Spinal cord (tissue), 10 donors: ENCODE measurements around the gene SUSD6. TPM values are rescaled to one million over a fixed set of nuclear protein-coding genes. Genes with fewer than 3 reads are reported as not detected.
"Not testable (repeated sequence)": the region's sequence is repeated elsewhere in the genome, so short reads cannot be mapped to it uniquely, and the experiment has no call there.

Experiments
- DNase-seq, 6 donors: peaks; one replicate each; pipeline versions ENCODE4 v3.0.0 to v3.0.0-alpha.2; 2013 to 2015; ENCODE audit warnings: low spot score in 6 of 6, low read depth in 4 of 6
- H3K27ac ChIP-seq: one replicate; pipeline ENCODE4 v1.5.1; 2013; ENCODE audit warnings: low read depth, low read length, control low read depth
- H3K27me3 ChIP-seq: one replicate; pipeline ENCODE4 v1.6.1; 2013; ENCODE audit warnings: low read length; ENCODE audit not compliant: control insufficient read depth, insufficient read depth
- H3K36me3 ChIP-seq: one replicate; pipeline ENCODE4 v1.6.1; 2013; ENCODE audit warnings: low read length; ENCODE audit not compliant: control insufficient read depth, insufficient read depth
- H3K4me1 ChIP-seq: one replicate; pipeline ENCODE4 v1.6.1; 2013; ENCODE audit warnings: low read length; ENCODE audit not compliant: control insufficient read depth, insufficient read depth
- H3K4me3 ChIP-seq: one replicate; pipeline ENCODE4 v1.5.1; 2013; ENCODE audit warnings: low read depth, low read length, control low read depth
- H3K9me3 ChIP-seq: one replicate; pipeline ENCODE4 v1.6.1; 2013; ENCODE audit warnings: low read length; ENCODE audit not compliant: control insufficient read depth, insufficient read depth
- WGBS: methylation state at CpG from one replicate; pipeline ENCODE4 v1.1.5; 2013; ENCODE audit warnings: missing lambda C conversion rate; ENCODE audit not compliant: insufficient coverage; 5-methylcytosine and 5-hydroxymethylcytosine counted together
- polyA plus RNA-seq, 2 donors: library from polyadenylated mRNA; unstranded; fragments of 120-200 nt; gene quantifications; one replicate each; pipeline ENCODE4 v1.2.1, GENCODE V29; 2013; ENCODE audit not compliant: insufficient read length in 2 of 2
- total RNA-seq, 2 donors: library from RNA; depleted of rRNA in 1 of 2; stranded (reverse); fragments of 120-200 nt in 1 of 2; fragments of >200 nt in 1 of 2; gene quantifications; one replicate each; pipeline versions ENCODE4 v1.2.3 to v1.2.4, GENCODE V29; 2013 to 2014
- donor health status: healthy.

The SUSD6 gene
- total and polyA plus RNA-seq, 4 donors, result 16.8 to 23.9 (median 19.4) TPM

- WGBS, result 70% methylated on average over 2 of the region's 5 CpGs
- H3K4me1 ChIP-seq, result peaks cover 30% of the 10 kb centered on the region
- H3K36me3 ChIP-seq, result no peaks in the 10 kb centered on the region
- H3K9me3 ChIP-seq, result no peaks in the 10 kb centered on the region
- no peak overlapping the region for H3K4me3 ChIP-seq
- peak overlapping the region; percentile 55 for H3K27ac ChIP-seq
- no peak for DNase-seq
- no peaks in the 10 kb centered on the region for H3K27me3 ChIP-seq
Measured at GRCh38 chr14:69694730-69695281, 83.4 kb downstream of the SUSD6 start.

- 60% methylated on average over 6 of the region's 6 CpGs for WGBS
- DNase-seq, result peak in 2 of 6 donors; percentile 71 to 75
- Histone ChIP-seq H3K27me3 (no peaks in the 10 kb centered on the region), H3K27ac (peak overlapping the region; percentile 55), H3K4me1 (peaks cover 30% of the 10 kb centered on the region), H3K36me3 (no peaks in the 10 kb centered on the region), H3K9me3 (no peaks in the 10 kb centered on the region), H3K4me3 (no peak overlapping the region)
Measured at GRCh38 chr14:69695322-69696203, 84.2 kb downstream of the SUSD6 start.

GRCh38 chr14:69696204-69696527, 84.8 kb downstream of the SUSD6 start:
- H3K27me3 ChIP-seq, result no peaks in the 10 kb centered on the region
- H3K9me3 ChIP-seq, result no peaks in the 10 kb centered on the region
- H3K27ac ChIP-seq, result peak overlapping the region; percentile 55
- H3K4me1 ChIP-seq, result peaks cover 32% of the 10 kb centered on the region
- no peak for DNase-seq
- no peaks in the 10 kb centered on the region for H3K36me3 ChIP-seq
- no peak overlapping the region for H3K4me3 ChIP-seq

GRCh38 chr14:69696633-69697557, 85.5 kb downstream of the SUSD6 start:
- Histone ChIP-seq H3K4me1 (peaks cover 39% of the 10 kb centered on the region), H3K36me3 (no peaks in the 10 kb centered on the region), H3K27me3 (no peaks in the 10 kb centered on the region), H3K27ac (peak overlapping the region; percentile 55), H3K9me3 (no peaks in the 10 kb centered on the region), H3K4me3 (no peak overlapping the region)
- DNase-seq, result no peak
- 74% methylated on average over 3 of the region's 8 CpGs for WGBS

GRCh38 chr14:69698572-69698971, 87.2 kb downstream of the SUSD6 start:
- no peaks in the 10 kb centered on the region for H3K9me3 ChIP-seq
- 79% methylated on average over 3 of the region's 3 CpGs for WGBS
- no peak overlapping the region for H3K4me3 ChIP-seq
- DNase-seq, result no peak
- H3K4me1 ChIP-seq, result peaks cover 38% of the 10 kb centered on the region
- H3K36me3 ChIP-seq, result no peaks in the 10 kb centered on the region
- no peaks in the 10 kb centered on the region for H3K27me3 ChIP-seq
- no peak overlapping the region for H3K27ac ChIP-seq

GRCh38 chr14:69699243-69699642, 87.8 kb downstream of the SUSD6 start:
- H3K9me3 ChIP-seq, DNase-seq, H3K4me3 ChIP-seq, H3K27ac ChIP-seq, H3K27me3 ChIP-seq, H3K36me3 ChIP-seq: not testable (repeated sequence)
- H3K4me1 ChIP-seq, result peaks cover 36% of the 10 kb centered on the region
- 94% methylated on average over 3 of the region's 6 CpGs for WGBS

GRCh38 chr14:69699748-69700303, 88.4 kb downstream of the SUSD6 start:
- H3K9me3 ChIP-seq, result no peaks in the 10 kb centered on the region
- H3K36me3 ChIP-seq, result peaks cover 4% of the 10 kb centered on the region
- H3K27me3 ChIP-seq, result no peaks in the 10 kb centered on the region
- 52% methylated on average over 3 of the region's 6 CpGs for WGBS
- peaks cover 35% of the 10 kb centered on the region for H3K4me1 ChIP-seq
- H3K4me3 ChIP-seq, result no peak overlapping the region
- H3K27ac ChIP-seq, result no peak overlapping the region
- no peak for DNase-seq

- no peak overlapping the region for H3K27ac ChIP-seq
- no peak for DNase-seq
- H3K27me3 ChIP-seq, result no peaks in the 10 kb centered on the region
- peaks cover 29% of the 10 kb centered on the region for H3K4me1 ChIP-seq
- no peak overlapping the region for H3K4me3 ChIP-seq
- H3K36me3 ChIP-seq, result peaks cover 9% of the 10 kb centered on the region
- H3K9me3 ChIP-seq, result no peaks in the 10 kb centered on the region
- no CpG with 5 or more reads among the region's 2 CpGs for WGBS
Measured at GRCh38 chr14:69700575-69700974, 89.2 kb downstream of the SUSD6 start.

GRCh38 chr14:69701291-69701690, 89.9 kb downstream of the SUSD6 start:
- Histone ChIP-seq H3K27me3 (no peaks in the 10 kb centered on the region), H3K36me3 (peaks cover 9% of the 10 kb centered on the region), H3K4me3 (no peak overlapping the region), H3K27ac (peak overlapping the region; percentile 48), H3K4me1 (peaks cover 25% of the 10 kb centered on the region), H3K9me3 (no peaks in the 10 kb centered on the region)
- peak in 2 of 6 donors; percentile 76 to 77 for DNase-seq
- WGBS, result 44% methylated on average over 4 of the region's 4 CpGs
